ENCODE results near the gene CDHR5. TPM values are rescaled to one million over a fixed set of nuclear protein-coding genes. Genes with fewer than 3 reads are reported as not detected.

CDHR5 gene
- total RNA-seq, 1 donor from 2014 or later, result not detected

- no peaks in the 10 kb centered on the region for H3K79me2 ChIP-seq (ENCODE audit: low read depth)
- no peak within 1 kb of the TSS for H3K4me3 Mint-ChIP-seq
- H3K9me3 Mint-ChIP-seq, result peaks cover 11% of the 10 kb centered on the region
- no peak within 1 kb of the TSS for H3K9ac ChIP-seq
- H3K27me3 ChIP-seq, result peaks cover 30% of the 10 kb centered on the region
- H3K27ac Mint-ChIP-seq, result no peak within 1 kb of the TSS
- peaks cover 10% of the 10 kb centered on the region for H3K36me3 Mint-ChIP-seq
- no peaks in the 10 kb centered on the region for H3K4me1 ChIP-seq
- peaks cover 9% of the 10 kb centered on the region for H3K27me3 Mint-ChIP-seq (ENCODE audit: insufficient read depth, low read depth)
- H4K20me1 ChIP-seq (ENCODE audit: low read depth), result peaks cover 14% of the 10 kb centered on the region
- H3K9me3 ChIP-seq (ENCODE audit: low read depth), result no peaks in the 10 kb centered on the region
- no peak within 1 kb of the TSS for H3K27ac ChIP-seq
- no peak for TF ChIP-seq CTCF (IDR thresholded peaks at IDR 0.05)
- no peak for TF ChIP-seq EZH2phosphoT487 (IDR thresholded peaks at IDR 0.05)
- TF ChIP-seq EZH2 (IDR thresholded peaks at IDR 0.05), result peak; percentile 48
- peak within 1 kb of the TSS; percentile 60 for H3K4me2 ChIP-seq
- H3F3A ChIP-seq (ENCODE audit: low read depth), result peaks cover 6% of the 10 kb centered on the region
- H2AFZ ChIP-seq (replicated peaks), result no peak within 1 kb of the TSS
- peak; percentile 36 for DNase-seq (ENCODE audit: low spot score)
- peaks cover 12% of the 10 kb centered on the region for H3K4me1 Mint-ChIP-seq
- no peak within 1 kb of the TSS for H3K4me3 ChIP-seq
- H3K36me3 ChIP-seq, result no peaks in the 10 kb centered on the region
Observed at GRCh38 chr11:626475-627307, 1.9 kb upstream of the CDHR5 start, which contains the start of gene SCT. TSS of gene SCT (minus strand) at chr11:627181. CDS start at chr11:627143, 38 bp downstream.

GRCh38 chr11:625636-626268, 997 bp upstream of the CDHR5 start:
- Mint-ChIP-seq H3K4me1 (peaks cover 12% of the 10 kb centered on the region), H3K4me3 (no peak overlapping the region), H3K27me3 (ENCODE audit: insufficient read depth, low read depth) (peaks cover 9% of the 10 kb centered on the region), H3K27ac (no peak overlapping the region), H3K9me3 (peaks cover 11% of the 10 kb centered on the region), H3K36me3 (peaks cover 10% of the 10 kb centered on the region)
- Histone ChIP-seq H3K27ac (no peak overlapping the region), H3K4me1 (no peaks in the 10 kb centered on the region), H3K36me3 (no peaks in the 10 kb centered on the region), H3K4me2 (no peak overlapping the region), H3K79me2 (ENCODE audit: low read depth) (no peaks in the 10 kb centered on the region), H3F3A (ENCODE audit: low read depth) (peaks cover 6% of the 10 kb centered on the region), H3K9me3 (ENCODE audit: low read depth) (no peaks in the 10 kb centered on the region), H4K20me1 (ENCODE audit: low read depth) (peaks cover 14% of the 10 kb centered on the region), H3K27me3 (peaks cover 30% of the 10 kb centered on the region), H2AFZ (replicated peaks) (no peak overlapping the region), H3K9ac (no peak overlapping the region), H3K4me3 (no peak overlapping the region)
- TF ChIP-seq EZH2 (IDR thresholded peaks at IDR 0.05) (no peak), CTCF (IDR thresholded peaks at IDR 0.05) (no peak), EZH2phosphoT487 (IDR thresholded peaks at IDR 0.05) (no peak)
- no peak for DNase-seq (ENCODE audit: low spot score)

GRCh38 chr11:623999-624704, 603 bp downstream of the CDHR5 start:
- peaks cover 30% of the 10 kb centered on the region for H3K27me3 ChIP-seq
- no peaks in the 10 kb centered on the region for H3K4me1 ChIP-seq
- peaks cover 14% of the 10 kb centered on the region for H4K20me1 ChIP-seq (ENCODE audit: low read depth)
- H3K4me2 ChIP-seq, result no peak overlapping the region
- Mint-ChIP-seq H3K27ac (no peak overlapping the region), H3K4me1 (peaks cover 12% of the 10 kb centered on the region), H3K4me3 (no peak overlapping the region), H3K9me3 (peaks cover 11% of the 10 kb centered on the region), H3K36me3 (peaks cover 10% of the 10 kb centered on the region), H3K27me3 (ENCODE audit: insufficient read depth, low read depth) (peaks cover 9% of the 10 kb centered on the region)
- DNase-seq (ENCODE audit: low spot score), result no peak
- no peaks in the 10 kb centered on the region for H3K36me3 ChIP-seq
- no peak overlapping the region for H3K4me3 ChIP-seq
- H3K9me3 ChIP-seq (ENCODE audit: low read depth), result no peaks in the 10 kb centered on the region
- no peaks in the 10 kb centered on the region for H3K79me2 ChIP-seq (ENCODE audit: low read depth)
- H3F3A ChIP-seq (ENCODE audit: low read depth), result peaks cover 6% of the 10 kb centered on the region
- no peak for TF ChIP-seq EZH2phosphoT487 (IDR thresholded peaks at IDR 0.05)
- no peak for TF ChIP-seq EZH2 (IDR thresholded peaks at IDR 0.05)
- TF ChIP-seq CTCF (IDR thresholded peaks at IDR 0.05), result no peak
- no peak overlapping the region for H3K9ac ChIP-seq
- no peak overlapping the region for H3K27ac ChIP-seq
- no peak overlapping the region for H2AFZ ChIP-seq (replicated peaks)
